ENCODE measurements around the gene PTPN3.

- TF ChIP-seq CTCF (IDR thresholded peaks at IDR 0.05 in 2 of 3, conservative IDR thresholded peaks at IDR 0.05 in 1 of 3; ENCODE audit: borderline replicate concordance in 1 of 3, insufficient read depth in 1 of 3, low read depth in 2 of 3, low read length in 2 of 3) (no peak), EZH2 (IDR thresholded peaks at IDR 0.05) (no peak), POLR2A (IDR thresholded peaks at IDR 0.05; ENCODE audit: borderline replicate concordance, extremely low read depth, insufficient read depth, insufficient read length) (no peak), RAD21 (IDR thresholded peaks at IDR 0.05; ENCODE audit: low read depth) (no peak), ZFX (IDR thresholded peaks at IDR 0.05) (no peak), YY1 (IDR thresholded peaks at IDR 0.05; ENCODE audit: extremely low read depth, insufficient replicate concordance, low read depth, low read length) (no peak), TCF7L2 (IDR thresholded peaks at IDR 0.05; ENCODE audit: borderline replicate concordance, extremely low read depth, insufficient read depth, insufficient read length) (no peak), POLR2AphosphoS5 (IDR thresholded peaks at IDR 0.05; ENCODE audit: low read depth, low read length) (no peak), EZH2phosphoT487 (IDR thresholded peaks at IDR 0.05; ENCODE audit: borderline replicate concordance) (no peak), ZNF274 (IDR thresholded peaks at IDR 0.05; ENCODE audit: low read depth, low read length) (no peak), MAX (IDR thresholded peaks at IDR 0.05) (no peak), ATF3 (IDR thresholded peaks at IDR 0.05) (no peak)
Measured at GRCh38 chr9:109433476-109433875, 64.6 kb downstream of the PTPN3 start.

Data from HCT116 (cell line).